Muscle layer of duodenum (tissue), 2 donors: ENCODE results near the gene MRI1.

Experiments
- H3K27ac ChIP-seq: one replicate; pipeline ENCODE4 v1.7.0; 2013; ENCODE audit warnings: mild to moderate bottlenecking, low read length
- H3K27me3 ChIP-seq: one replicate; pipeline ENCODE4 v1.7.0; 2013; ENCODE audit warnings: low read depth, mild to moderate bottlenecking, control low read depth, low read length
- H3K36me3 ChIP-seq, 2 donors: one replicate each; pipeline ENCODE4 v1.7.0; 2013; ENCODE audit warnings: low read length in 2 of 2, control low read depth in 1 of 2, mild to moderate bottlenecking in 1 of 2; ENCODE audit not compliant: insufficient read depth in 2 of 2, control insufficient read depth in 1 of 2
- H3K4me1 ChIP-seq, 2 donors: one replicate each; pipeline ENCODE4 v1.7.0; 2013; ENCODE audit warnings: low read length in 2 of 2, mild to moderate bottlenecking in 2 of 2, control low read depth in 1 of 2, moderate library complexity in 1 of 2; ENCODE audit not compliant: insufficient read depth in 2 of 2, control insufficient read depth in 1 of 2
- H3K4me3 ChIP-seq, 2 donors: one replicate each; pipeline ENCODE4 v1.7.0; 2013; ENCODE audit warnings: low read length in 2 of 2, low read depth in 1 of 2, mild to moderate bottlenecking in 1 of 2
- H3K9me3 ChIP-seq, 2 donors: one replicate each; pipeline ENCODE4 v1.7.0; 2013; ENCODE audit warnings: low read length in 2 of 2, control low read depth in 1 of 2, mild to moderate bottlenecking in 1 of 2; ENCODE audit not compliant: control insufficient read depth in 1 of 2
- donor health status: healthy.

The MRI1 gene

DNA sequence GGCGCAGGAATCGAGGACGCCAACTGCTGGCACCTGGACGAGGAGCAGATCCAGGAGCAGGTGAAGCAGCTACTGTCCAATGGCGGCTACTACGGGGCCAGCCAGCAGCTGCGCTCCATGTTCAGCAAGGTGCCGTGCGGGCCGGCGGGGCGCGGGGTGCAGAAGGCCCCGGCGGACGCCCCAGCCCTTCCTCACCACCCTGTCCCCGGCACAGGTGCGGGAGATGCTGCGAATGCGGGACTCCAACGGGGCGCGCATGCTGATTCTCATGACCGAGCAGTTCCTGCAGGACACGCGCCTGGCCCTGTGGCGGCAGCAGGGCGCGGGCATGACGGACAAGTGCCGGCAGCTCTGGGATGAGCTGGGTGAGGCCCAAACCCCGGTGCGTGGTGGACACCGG lies 44.5 kb downstream of the MRI1 start:
- Histone ChIP-seq H3K27me3 (no peaks in the 10 kb centered on the region), H3K9me3 (no peaks in the 10 kb centered on the region), H3K4me3 (no peak overlapping the region), H3K27ac (no peak overlapping the region), H3K4me1 (peaks cover 0 to 6% of the 10 kb centered on the region in 2 donors), H3K36me3 (peaks cover 0 to 15% of the 10 kb centered on the region in 2 donors)

DNA sequence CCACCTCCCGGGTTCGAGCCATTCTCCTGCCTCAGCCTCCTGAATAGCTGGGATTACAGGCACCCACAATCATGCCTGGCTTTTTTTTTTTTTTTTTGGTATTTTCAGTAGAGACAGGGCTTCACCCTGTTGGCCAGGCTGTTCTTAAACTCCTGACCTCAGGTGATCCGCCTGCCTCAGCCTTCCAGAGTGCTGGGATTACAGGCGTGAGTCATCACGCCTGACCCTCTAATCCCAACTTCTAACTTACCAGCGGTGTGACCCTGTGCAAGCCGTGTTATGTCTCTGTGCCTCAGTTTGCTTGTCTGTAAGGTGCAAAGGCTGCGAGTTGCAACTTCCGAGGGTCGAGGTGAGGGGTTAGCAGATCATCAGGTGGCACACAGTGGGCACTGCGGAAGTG lies 48.2 kb downstream of the MRI1 start:
- Histone ChIP-seq H3K27me3 (no peaks in the 10 kb centered on the region), H3K27ac (no peak overlapping the region), H3K9me3 (no peaks in the 10 kb centered on the region), H3K36me3 (peaks cover 0 to 19% of the 10 kb centered on the region in 2 donors), H3K4me1 (peaks cover 0 to 5% of the 10 kb centered on the region in 2 donors), H3K4me3 (no peak overlapping the region)

DNA sequence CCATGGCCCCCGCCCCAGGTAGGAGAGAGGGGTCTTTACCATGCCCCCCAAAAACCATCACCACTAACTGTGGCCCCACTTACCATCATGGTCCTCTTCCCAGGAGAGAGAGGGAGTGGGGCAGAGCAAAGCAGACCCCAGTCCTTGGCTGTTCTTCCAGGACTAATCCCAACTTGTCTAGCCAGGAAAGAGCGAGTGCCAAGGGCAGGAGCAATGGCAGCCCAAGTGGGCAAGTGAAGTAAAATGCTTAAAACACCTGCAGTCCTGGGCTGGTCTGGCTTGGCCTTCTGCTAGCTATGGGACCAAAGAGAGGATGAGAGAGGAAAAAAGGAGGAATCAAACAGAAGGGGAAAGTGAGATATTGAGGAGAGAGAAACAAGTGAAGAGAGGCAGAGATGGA lies 48.8 kb downstream of the MRI1 start:
- peaks cover 0 to 7% of the 10 kb centered on the region in 2 donors for H3K4me1 ChIP-seq
- H3K27me3 ChIP-seq, result no peaks in the 10 kb centered on the region
- H3K9me3 ChIP-seq, result no peaks in the 10 kb centered on the region
- no peak overlapping the region for H3K4me3 ChIP-seq
- H3K36me3 ChIP-seq, result peaks cover 0 to 19% of the 10 kb centered on the region in 2 donors
- H3K27ac ChIP-seq, result no peak overlapping the region

- no peak overlapping the region for H3K27ac ChIP-seq
- H3K36me3 ChIP-seq, result peaks cover 0 to 11% of the 10 kb centered on the region in 2 donors
- H3K9me3 ChIP-seq, result no peaks in the 10 kb centered on the region
- H3K27me3 ChIP-seq, result no peaks in the 10 kb centered on the region
- peaks cover 0 to 7% of the 10 kb centered on the region in 2 donors for H3K4me1 ChIP-seq
- no peak overlapping the region for H3K4me3 ChIP-seq
Observed at GRCh38 chr19:13814550-13814949, 50.2 kb downstream of the MRI1 start.

DNA sequence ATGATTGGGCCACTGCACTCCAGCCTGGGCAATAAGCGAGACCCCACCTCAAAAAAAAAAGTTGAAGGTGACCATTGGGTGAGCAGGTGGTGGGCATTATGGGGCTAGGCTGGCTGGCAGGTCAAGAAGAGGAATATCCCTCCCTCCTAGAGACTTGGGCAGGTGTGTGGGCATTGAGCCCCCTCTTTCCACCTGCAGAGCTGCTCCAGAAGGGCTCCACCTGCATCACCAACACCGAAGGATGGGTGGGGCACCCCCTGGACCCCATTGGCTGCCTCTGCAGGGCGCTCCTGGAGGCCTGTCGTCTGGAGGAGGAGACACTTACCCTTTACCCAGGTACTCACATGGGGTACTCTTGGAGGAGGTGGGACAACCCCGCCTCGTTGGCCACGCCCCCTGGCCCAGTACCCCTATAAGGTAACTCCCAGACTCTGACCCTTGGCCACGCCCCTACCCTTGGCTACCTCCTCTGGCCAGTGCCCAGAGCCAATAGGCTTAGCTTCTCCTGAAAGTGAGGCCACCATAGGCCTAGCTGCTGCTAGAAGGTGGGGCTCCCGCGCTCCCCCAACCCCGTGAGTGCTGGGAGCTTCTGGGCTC lies 52.8 kb downstream of the MRI1 start:
- Histone ChIP-seq H3K9me3 (no peaks in the 10 kb centered on the region), H3K27me3 (no peaks in the 10 kb centered on the region), H3K4me3 (no peak overlapping the region), H3K4me1 (peaks cover 0 to 7% of the 10 kb centered on the region in 2 donors), H3K36me3 (peaks cover 0 to 9% of the 10 kb centered on the region in 2 donors), H3K27ac (no peak overlapping the region)

DNA sequence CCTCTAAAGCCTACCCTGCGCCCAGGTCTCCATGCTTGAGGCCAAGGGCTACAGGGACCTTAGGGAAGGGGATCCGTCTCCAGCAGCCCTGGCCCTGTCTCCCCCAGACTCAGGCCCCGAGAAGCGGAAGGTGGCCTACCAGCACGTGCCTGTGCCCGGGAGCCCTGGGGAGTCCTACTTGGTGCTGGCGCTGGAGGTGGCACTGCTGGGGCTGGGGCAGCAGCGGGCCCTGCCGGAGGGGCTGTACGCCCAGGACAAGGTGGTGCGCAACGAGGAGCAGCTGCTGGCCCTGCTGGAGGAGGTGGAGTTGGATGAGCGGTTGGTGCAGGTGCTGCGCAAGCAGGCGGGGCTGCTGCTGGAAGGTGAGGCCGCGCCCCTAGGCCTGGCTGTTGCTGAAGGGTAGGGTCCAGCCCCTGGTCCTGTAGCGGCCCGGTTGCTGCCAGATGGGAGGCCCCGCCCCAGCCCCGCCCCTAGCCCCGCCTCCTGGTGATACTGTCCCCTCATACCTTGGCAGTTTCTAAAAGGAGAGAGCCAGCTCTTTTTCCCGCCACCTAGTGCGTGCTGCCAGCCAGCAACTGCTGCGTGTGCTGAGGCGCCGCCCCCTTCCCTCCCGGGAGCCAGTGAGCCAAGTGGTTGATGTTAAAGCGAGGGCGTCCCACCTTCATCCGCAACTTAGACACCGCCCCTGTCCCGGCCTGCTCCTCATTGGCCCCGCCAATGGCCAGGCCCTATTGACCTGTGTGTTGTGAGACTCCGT lies 53.5 kb downstream of the MRI1 start:
- H3K27me3 ChIP-seq, result no peaks in the 10 kb centered on the region
- H3K4me3 ChIP-seq, result no peak overlapping the region
- peaks cover 0 to 8% of the 10 kb centered on the region in 2 donors for H3K36me3 ChIP-seq
- no peaks in the 10 kb centered on the region for H3K9me3 ChIP-seq
- peaks cover 0 to 8% of the 10 kb centered on the region in 2 donors for H3K4me1 ChIP-seq
- no peak overlapping the region for H3K27ac ChIP-seq

DNA sequence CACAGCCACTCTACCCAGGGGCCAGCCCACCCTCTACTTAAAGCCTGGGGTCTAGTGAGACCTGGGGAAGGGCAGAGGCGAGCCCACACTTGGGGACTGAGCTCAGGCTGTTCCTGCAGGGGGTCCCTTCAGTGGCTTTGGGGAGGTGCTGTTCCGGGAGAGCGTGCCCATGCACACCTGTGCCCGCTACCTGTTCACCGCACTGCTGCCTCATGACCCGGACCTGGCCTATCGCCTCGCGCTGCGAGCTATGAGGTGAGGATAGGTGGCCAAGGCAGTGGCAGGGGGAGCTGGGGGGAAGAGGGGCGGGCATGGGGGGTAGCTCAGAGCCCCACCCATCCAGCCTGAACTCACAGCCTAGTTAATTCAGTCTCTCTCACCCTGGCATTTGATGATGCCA lies 54.9 kb downstream of the MRI1 start:
- Histone ChIP-seq H3K36me3 (peaks cover 0 to 5% of the 10 kb centered on the region in 2 donors), H3K9me3 (no peaks in the 10 kb centered on the region), H3K27ac (no peak overlapping the region), H3K27me3 (no peaks in the 10 kb centered on the region), H3K4me1 (peaks cover 0 to 16% of the 10 kb centered on the region in 2 donors), H3K4me3 (no peak overlapping the region)

DNA sequence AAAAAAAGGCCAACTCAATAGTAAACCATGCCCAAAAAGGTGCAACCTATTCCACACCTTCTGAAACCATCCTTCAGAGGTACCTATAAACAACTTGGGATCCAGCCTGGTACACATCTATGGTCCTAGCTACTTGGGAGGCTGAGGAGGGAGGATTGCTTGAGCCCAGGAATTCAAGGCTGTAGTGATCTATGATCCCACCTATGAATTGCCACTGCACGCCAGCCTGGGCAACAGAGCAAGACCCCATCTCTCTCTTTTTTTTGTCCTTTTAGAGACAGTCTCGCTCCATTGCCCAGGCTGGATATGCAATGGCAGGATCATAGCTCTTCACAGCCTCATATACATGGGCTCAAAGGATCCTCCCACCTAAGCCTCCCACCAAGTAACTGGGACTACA lies 57.0 kb downstream of the MRI1 start:
- Histone ChIP-seq H3K36me3 (peaks cover 0 to 6% of the 10 kb centered on the region in 2 donors), H3K27ac (no peak overlapping the region)

DNA sequence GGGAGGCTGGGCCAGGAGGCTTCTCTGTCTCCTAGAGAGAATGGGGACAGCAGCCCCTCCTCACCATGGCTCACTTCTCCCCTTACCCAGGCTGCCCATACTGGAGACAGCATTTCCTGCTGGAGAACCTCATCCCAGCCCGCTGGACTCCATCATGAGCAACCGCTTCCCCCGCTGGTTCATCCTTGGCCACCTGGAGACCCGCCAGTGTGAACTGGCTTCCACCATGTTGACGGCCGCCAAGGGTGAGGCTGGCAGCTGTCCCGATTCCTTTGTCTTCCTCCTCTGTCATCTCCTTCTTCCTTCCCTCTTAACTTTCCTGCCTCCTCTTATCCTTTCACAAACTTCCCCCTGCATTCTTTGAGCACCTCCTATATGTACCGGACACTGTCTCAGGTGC lies 58.9 kb downstream of the MRI1 start:
- H3K27me3 ChIP-seq, result no peaks in the 10 kb centered on the region
- no peak overlapping the region for H3K27ac ChIP-seq
- H3K9me3 ChIP-seq, result no peaks in the 10 kb centered on the region
- peaks cover 0 to 6% of the 10 kb centered on the region in 2 donors for H3K36me3 ChIP-seq
- H3K4me3 ChIP-seq, result no peak overlapping the region
- peaks cover 0 to 8% of the 10 kb centered on the region in 2 donors for H3K4me1 ChIP-seq

More for the DNA sequence above, 57.0 kb downstream of the MRI1 start:
- H3K4me3 ChIP-seq, result no peak overlapping the region
- no peaks in the 10 kb centered on the region for H3K27me3 ChIP-seq
- H3K4me1 ChIP-seq, result peaks cover 0 to 16% of the 10 kb centered on the region in 2 donors
- no peaks in the 10 kb centered on the region for H3K9me3 ChIP-seq
